Colon (tissue), 2 donors: Measurements from ENCODE around the gene PCSK6.
"Not testable (repeated sequence)": the region's sequence is repeated elsewhere in the genome, so short reads cannot be mapped to it uniquely, and the experiment has no call there.

ENCODE experiments used
- FAIRE-seq: peaks from 2 replicates; lab custom pipeline; 2012; peaks lifted over from hg19 to GRCh38; lab: Jason Lieb, UNC
- donor health status: control.
- donor health status: control.

PCSK6 gene

DNA sequence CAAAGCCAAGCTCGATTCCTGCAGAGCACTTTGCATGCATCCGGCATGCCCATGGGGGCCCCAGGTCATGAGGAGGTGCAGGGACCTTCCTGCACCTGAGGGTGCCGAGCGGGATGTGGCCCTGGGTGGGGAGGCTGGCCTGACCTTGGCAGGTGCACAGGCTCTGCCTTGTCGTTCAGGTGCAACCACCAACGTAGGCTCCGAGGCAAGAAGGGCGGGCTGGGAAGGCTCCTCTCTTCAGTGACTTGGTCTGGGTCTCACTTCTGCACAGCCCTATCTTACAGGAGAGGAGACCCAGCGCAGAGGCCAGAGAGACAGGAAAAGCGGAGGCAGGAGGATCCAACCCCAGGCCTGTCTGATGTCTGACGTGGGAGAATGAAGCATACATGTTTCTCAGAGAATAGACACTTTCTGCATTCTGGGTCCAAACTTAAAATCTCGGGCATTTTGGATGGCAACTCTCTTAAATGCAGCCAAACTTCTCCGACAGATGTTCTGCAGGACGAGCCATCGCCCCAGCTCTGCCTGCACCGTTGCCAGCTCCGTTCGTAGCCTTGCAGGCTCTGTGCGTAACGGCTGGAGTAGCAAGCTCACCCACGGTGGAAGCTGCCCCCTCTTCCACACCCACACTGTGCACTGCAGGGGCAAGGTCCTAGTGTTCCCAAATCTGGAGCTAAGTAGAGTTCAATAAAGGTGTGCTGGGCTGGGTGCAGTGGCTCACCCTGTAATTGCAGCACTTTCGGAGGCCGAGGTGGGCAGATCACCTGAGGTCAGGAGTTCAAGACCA is 133.6 kb downstream of the PCSK6 start:
- FAIRE-seq, result no peak

DNA sequence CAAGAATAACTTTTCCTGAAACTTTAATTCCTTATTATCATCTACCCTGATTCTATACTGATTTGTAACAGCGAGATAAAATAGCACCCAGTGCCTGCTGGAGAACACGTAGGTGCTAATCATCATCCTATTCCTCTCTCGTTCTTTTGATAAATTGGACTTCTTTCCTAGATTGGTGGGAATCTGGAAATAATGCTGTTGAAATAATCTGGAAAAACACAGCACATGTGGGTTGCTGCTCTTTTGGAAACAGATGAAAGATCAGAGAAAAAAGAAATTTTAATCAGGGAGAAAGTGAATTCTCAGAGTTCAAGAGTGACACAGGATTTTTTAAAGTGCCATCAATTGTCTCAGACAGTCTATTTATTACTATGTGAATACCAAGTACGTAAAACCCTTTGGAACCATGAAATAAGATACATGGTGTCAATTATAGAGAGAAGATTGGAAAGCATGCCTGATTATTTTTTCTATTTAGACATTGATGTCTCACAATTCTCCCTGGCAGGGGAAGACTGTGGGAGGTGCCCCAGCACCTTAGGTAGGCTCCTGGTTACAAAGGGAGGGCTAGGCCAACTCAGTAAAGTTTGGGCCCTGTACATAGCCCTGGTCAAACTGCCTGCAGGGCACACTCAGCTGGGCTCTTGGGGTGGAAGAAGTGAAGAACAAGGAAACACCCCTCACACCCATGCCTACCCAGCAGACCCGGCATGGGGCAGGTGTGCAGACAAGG is 134.4 kb downstream of the PCSK6 start:
- FAIRE-seq, result no peak

DNA sequence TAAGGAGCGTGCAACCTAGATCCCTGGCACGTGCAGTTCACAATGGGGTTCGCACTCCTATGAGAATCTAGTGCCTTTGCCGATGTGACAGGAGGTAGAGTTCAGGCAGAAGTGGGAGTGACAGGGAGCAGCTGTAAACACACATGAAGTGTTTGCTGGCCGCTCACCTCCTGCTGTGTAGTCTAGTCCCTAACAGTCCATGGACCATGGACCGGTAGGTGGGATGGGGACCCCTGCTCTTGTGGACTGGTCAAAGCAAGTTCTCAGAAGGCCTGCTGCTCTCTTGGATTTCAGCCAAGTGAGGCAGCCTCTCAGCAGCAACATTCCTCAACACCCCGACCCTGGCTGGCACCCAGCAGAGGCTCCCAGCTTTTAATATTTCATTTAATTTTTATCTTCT is 136.3 kb downstream of the PCSK6 start:
- no peak for FAIRE-seq

DNA sequence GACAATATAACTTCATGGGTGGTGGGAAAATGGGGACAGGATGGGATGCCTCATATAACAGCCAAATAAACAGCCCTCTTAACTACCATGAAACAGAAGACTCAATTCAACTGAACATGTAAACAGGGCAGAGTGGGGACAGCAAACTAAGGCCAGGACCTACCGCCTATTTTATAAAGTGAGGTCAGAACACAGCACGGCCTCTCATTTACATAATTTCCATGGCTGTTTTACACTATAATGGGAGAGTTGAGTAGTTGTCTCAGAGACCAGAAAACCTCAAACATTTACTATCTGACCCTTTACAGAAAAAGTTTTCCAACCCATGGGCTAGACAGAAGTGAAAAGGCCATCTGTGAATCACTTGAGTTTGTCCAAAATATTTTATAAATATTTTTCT is 137.8 kb downstream of the PCSK6 start:
- no peak for FAIRE-seq

DNA sequence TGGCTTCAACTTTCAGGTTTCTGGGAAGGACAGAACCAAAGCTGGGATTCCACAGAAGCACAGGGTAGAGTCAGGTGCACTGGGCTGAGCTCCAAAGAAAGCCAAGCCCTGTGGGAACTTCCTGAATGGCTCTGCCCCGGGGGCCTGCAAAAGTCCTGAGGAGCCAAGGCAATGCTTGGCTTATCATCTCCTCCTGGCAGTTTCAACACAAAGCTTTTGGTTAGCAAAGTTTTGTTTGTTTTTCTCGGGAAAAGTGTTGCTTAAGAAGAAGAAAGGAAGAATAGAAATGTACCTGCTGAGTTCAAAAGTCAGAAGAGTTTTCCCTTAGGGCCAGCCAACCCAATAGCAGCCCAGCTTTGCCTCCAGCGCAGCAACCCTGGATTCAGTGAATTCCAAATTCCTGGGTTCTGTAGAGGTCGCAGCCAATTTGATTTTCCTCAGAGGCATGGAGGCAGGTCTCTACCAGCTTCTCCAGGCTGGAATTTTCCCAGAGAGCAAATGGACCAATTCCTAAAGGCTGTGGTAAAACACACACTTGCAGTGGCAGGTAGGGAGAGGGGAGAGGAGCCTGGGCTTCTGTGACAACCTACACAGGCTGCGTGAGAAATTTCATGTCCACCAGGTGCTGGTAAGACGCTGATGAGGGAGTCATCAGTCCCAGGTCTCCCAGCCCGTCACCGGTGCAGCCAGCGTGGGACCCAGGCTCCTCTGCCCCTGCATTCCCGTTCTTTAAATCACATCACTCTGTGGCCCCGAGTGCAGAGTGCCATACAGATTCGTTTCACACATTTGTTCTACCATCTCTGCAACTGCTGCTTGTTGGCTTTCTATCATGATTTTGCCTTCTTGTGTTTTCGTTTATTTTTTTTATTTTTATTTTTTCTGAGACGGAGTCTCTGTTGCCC is 140.2 kb downstream of the PCSK6 start:
- FAIRE-seq, result no peak

DNA sequence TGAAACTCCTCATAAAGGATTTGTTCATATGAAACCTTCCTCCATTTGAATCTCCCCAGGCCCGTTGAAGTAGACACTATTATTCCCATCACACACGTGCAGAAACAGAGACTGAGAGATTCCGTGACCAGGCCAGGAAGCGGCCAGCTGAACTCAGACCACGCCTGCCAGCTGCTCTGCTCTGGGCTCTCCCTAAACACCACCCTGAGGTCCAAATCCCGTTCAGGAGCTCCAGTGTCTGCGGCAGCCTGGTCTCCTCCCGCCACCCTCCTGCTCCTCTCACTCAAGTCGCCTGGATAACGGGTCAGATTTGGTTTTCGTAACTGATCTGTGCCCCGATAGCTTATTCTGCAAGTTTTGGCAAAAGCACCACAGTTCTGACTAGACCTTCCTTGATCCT is 140.9 kb downstream of the PCSK6 start:
- no peak for FAIRE-seq

DNA sequence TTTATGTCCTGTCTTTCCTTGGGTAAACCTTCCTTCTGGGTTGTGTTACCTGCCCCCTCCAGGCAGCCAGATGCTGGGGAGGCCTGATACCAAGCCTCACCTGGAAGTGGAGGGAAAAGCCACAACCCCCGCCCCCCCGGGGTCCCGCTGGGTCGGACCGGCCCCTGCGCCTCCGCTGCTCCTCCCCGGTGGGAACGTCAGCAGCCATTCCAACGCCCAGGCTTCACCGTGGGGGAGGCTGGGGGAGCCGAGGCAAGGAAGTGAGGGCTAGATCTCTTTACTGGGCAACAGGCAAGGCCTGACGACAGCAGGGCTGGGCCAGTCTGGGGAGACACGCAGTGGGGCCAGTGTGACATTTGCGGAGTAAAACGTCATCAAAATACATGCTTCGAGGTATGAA is 141.5 kb downstream of the PCSK6 start:
- FAIRE-seq, result no peak

DNA sequence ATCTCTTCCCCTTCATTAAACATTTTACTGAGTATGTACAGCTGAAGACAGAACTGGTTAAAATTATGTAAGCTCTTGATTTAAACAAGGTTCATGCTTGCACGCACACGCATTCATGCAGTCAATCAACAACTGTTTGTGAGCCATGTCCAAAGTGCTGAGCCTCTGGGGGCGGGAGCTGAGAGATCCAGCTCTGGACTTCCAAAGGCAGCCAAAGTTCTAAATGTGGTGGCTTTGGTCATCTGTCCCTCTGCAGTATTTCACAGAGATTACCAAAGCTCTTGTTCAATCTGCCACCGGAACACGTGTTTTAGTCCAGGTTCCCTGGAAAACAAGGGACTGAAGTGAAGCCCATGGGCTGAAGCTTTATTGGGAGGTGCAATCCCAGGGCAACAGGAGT is 142.1 kb downstream of the PCSK6 start:
- no peak for FAIRE-seq

DNA sequence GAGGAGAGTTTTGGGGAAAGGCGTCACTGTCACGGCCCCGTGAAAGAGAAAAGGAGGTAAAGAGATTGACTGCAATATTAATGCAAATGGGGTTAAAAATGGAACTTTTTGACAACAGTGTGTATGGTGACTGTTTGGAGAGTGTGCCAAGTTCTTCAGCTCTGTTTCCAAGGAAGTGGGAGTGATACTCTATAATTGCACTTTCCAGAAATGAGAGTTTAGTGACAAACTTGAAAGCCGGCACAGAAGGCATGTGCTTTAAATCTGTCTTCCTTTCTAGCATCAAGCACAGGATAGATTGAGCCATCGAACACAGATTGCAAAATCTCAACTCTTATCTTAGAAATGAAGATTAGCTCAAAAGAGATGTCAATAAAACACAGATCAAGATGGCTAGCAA is 142.6 kb downstream of the PCSK6 start:
- no peak for FAIRE-seq

DNA sequence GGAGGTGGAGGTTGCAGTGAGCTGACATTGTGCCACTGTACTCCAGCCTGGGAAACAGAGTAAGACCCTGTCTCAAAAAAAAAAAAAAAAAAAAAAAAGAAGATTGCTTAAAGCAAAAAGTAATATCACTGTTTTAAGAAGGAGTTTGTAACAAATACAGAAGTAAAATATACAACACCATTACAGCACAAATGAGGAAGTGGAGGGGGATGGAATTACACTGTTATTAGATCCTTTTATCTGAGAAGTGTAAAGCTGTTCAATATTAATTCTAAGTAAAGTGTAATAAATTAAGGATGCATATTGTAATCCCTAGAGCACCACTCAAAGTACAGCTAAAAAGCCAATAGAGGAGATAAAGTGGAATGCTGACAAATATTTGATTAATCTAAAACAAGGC is 147.5 kb downstream of the PCSK6 start:
- no peak for FAIRE-seq

DNA sequence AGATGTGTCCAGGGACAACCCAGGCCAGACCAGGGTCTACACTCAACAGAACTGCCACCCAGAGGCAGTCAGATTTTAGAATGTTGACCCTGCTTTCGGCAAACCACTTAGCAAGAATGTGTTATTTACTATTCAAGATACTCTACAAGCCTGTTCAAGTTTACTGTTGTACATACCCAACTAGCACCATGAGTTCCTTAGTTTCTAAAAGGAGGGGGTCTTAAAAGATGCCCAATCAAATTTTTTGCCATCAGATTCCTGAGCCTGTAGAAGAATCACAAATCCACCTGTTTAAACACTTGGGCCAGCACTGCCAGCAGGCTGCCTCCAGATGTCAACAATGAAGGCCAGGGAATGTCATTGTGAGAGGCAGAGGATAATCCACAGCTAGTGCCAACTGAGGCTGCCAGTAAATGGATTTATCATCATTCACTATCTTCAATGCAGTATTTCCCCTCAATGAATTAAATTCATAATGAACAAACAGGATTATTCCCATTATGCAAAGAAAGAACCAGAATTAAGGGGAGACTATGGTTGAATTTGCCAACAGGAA is 150.9 kb downstream of the PCSK6 start:
- FAIRE-seq, result no peak

DNA sequence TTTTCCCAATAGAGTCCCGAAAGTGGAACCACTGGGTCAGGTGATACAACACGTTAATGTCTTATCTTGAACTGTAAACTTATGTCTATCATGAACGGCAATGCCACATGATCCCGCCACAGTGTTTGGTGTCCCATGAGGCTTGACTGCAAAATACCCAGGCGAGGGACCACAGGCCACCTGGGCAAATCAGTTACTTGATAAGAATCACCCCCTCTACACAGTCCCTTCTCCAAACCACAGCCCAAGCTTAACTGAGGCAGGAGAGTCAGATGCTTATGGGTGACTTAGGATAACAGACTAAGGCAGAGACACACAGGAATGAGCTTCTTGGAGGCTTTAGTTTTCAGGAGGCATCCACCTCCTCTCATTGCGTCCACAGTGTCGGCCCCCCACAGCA is 151.5 kb downstream of the PCSK6 start:
- FAIRE-seq, result no peak

DNA sequence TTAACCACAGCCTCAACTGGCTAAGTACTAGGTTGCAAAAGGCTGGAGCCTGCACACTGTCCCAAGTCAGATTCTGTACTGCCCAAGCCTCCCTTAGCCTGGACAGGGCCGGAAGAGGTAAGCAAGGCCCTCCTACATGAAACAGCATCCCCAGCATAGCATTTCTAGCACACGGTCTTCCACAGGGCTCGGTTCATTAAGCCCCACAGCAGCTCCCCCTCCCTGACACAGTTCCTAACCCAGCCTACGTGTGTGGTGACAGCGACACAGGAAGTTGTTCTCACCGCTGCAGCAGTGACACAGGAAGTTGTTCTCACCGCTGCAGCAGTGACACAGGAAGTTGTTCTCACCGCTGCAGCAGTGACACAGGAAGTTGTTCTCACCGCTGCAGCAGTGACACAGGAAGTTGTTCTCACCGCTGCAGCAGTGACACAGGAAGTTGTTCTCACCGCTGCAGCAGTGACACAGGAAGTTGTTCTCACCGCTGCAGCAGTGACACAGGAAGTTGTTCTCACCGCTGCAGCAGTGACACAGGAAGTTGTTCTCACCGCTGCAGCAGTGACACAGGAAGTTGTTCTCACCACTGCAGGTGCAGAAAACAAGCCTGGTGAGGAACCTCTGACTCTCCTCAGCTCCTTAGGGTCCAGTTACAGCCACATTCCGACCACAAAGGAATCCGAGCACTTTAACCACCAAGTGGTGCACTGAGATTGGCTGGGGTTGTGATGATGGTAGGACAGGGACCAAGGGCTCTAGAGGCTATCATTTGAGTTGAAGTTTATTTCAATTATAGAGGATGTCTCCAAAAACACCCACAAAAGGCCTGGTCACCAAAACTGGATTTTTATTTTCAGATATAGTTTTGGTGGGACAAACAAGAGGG is 155.4 kb downstream of the PCSK6 start:
- FAIRE-seq, result not testable (repeated sequence)

DNA sequence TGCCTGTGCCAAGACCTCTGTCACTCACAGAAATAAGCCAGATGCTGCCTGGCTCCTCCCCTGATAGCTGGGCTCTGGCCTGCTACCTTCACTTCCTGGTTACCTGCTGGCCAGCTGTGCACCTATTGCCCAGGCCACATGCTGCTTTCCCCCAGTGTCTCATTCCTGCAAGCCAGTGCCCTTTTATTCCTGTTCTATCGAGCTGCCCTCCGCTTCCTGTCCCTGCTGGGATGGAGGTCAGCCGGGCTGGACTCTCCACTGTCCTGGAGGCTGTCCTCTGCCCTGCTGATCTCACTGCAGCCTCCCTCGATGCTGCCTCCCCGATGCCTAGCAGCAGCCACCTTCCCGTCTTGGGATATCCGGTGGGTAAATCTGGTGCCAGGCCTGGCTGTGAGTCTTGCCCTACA is 157.4 kb downstream of the PCSK6 start:
- no peak for FAIRE-seq

DNA sequence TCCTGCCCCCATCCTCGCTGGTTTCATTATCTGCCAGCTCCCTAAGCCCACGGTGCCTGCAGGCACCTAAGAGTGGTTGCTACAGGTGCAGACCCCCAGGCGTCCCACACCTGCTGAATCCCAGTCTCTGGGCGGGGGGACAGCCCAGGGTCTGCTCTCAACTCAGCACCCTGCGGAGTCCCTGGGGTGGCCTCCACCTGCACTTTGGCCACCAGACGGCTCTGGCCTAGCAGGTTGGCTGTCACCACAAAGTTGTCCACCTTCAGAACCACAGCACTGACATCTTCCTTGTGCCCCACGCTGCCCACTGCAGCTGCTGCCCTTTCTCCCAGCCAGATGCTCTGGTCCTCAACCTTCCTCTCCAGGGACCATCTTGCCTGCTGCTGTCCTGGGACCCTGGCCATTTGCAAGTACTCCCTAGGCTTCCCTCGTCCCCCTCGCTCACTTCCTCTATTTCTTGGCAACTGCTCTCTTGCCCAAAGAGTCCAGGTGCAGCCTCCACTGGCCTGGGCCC is 159.6 kb downstream of the PCSK6 start:
- no peak for FAIRE-seq

DNA sequence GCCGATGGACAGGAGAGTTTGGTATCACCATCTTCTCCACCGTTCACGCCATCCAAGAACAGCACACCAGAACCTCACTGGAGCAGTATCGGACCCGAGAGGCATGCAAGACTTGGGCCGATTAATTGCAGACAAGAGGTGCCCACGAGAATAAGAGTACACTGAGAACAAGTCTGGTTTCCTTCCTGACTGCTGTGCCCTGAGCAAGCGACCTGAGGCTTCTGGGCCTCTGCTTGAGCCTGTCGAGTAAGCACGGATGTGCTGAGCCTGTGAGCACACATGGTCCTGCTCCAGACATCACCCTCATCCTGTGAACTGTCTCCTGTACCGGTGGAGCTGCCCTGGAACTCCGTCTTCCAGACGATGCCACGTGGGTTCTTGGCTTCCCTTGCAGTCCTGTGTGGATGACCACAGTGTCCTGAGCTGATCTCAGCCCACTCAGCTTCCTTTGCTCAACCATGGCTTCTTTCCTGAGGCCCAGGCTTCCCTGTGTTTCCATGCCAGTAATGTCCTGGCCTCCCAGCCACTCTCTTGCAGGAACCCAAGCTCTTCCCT is 160.1 kb downstream of the PCSK6 start:
- no peak for FAIRE-seq

DNA sequence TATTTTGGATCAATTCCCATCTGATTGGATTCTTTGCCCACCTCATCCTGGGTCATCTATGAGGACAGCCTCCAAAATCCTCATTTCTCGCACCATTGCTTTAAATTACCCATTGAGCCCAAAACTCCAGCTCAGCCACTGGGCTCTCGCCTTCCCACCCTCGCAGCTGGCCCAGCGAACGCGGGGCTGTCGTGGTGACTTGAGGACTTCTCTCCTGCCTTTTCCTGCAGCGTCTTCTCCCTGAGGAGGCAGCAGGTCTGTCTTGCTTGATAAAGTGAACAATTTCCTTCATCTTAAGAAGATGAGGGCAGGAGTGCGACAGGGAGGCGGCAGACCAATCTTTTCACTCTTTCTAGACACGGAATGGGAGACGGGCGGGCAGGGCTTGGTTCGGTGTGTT is 161.5 kb downstream of the PCSK6 start:
- no peak for FAIRE-seq

DNA sequence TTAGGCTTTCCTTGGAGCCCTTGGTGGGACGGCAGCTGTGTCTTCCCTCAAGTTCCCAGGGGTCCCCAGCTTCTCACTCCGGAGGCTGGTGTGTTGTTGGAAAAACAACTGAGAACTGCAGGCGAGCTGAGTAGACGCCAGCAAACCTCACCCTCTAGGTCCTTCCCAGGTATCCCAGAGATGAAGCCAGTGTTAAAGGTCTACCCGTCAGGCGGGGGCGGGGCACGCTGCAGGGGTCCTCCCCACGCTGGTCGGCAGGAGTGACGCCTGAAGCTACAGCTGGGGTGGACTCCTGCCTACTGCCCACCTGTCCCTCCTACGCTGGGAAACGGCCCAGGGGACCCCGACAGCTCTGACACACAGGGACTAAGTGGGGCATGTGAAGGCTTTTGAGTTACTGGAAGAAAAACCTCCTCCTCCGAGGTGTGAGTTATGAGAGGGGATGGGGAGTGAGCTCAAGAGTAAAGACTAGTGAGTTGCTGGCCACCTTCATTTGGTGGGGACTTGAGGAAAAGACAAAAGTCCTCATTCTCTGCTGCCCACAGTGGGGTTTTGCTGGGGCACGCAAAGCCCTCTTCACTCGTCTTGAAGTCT is 162.3 kb downstream of the PCSK6 start:
- FAIRE-seq, result no peak

DNA sequence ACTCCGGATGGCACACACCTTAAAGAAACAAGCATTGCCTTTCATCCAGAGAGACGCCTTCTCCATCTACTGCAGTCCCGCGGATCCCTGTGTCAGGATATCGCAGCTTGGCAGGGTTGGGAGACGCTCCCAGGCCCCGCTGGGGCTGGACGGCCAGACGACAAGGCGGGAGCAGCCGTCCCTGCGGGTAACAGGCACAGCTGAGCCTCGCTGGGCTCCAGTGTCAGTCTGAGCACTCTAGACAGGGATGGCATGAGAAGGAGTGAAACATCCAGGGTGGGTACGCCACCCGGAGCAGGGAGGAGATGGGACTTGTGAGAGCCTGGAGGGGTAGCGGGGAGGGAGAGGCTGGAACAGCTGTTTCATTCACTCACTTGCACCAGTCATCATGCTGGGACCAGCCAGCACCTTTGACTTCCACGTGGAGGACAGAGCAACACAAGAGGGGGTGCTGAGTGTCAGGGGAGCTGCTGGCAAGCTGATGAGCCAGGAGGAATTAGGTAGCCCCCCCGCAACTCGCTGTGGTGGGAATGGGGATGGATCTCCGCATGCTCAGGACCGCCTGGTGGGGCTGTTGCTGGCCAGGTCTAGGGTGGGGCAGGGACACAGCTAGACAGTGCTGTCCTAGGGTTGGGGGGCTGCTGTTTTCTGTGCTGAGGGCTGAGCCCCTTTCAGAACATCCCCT is 162.9 kb downstream of the PCSK6 start:
- no peak for FAIRE-seq

DNA sequence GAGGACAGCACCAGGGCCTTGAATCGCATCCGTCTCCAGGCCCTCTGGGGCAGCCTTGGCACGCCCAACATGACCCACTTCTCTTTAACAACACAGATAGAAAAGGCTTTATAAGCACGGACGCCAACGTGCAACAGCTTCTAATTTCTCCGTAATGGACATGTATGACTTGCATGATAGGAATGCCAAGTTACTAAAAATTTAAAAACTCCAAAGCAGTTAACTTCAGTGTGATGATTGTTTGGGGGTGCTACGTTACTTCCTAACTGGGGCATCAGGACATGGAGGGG is 163.5 kb downstream of the PCSK6 start:
- FAIRE-seq, result no peak
